HG03039 (cell line): ENCODE results near the gene PTGDR2.

ENCODE experiments used
- ATAC-seq: cut with Tn5 transposase; IDR thresholded peaks from one replicate; pipeline ENCODE4 v1.9.1; 2021; ENCODE audit warnings: mild to moderate bottlenecking, moderate library complexity; ENCODE audit not compliant: unreplicated experiment

PTGDR2 gene

GRCh38 chr11:60859616-60860250 lies 4.0 kb upstream of the PTGDR2 start:
- no peak for ATAC-seq

- ATAC-seq: no peak
Measured at GRCh38 chr11:60858731-60859464, 3.1 kb upstream of the PTGDR2 start.

DNA sequence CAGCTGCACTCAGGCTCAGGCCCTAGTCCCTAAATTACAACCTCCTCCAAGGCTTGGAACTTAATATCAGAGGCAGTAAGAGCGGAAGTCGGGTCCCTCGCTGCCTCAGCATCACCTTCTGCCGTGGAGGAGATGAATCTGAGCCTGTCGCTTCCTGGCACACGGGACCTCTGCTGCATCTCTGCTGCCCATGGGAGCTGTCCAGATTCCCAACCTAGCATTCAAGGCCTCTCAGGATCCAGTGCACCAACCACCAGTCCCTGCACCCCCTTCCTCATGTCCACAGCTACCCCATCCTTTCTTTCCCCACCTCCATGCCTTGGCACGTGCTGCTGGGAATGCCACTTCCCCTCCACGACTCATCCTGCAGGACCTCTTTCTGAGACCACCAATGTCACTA lies 2.5 kb upstream of the PTGDR2 start:
- no peak for ATAC-seq

DNA sequence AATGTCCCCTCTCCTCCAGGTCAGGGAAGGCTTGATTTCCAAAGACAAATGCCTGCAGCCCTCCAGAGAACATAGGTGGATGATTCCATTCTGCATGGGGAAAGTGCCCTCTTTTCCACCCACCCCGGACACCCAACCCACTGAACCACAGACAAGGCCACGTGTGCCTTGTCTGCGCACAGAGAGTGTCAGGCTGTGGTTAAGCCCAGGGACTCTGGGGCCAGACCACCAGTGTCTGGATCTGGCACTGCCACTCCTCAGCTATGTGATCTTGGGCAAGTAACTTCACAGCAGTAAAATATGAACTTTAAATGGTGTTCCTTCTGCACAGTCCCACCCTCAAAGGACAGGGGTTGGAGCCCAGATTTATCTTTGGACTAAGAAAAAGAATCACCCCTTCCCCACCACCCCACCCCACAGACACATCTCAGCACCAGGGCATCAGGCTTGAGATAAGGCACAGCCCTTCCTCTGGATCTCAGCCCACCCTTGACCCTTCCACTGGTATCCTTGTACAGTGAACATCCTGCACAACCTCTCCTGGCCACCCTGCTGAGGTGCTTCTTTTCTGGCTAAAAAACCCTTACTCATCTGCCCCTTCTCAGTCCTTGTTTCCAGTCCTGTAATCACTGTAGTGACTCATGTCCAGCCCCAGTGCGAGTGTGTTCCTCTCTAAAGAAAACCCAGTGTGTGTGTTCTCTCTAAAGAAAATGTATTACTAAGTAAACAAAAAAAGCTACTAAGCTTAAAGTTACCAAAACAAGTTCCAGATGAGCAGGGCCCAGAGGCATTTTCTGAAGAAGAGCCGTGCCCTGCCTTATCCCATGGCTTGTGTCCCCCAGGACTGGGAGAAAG lies 1.9 kb upstream of the PTGDR2 start:
- no peak for ATAC-seq

DNA sequence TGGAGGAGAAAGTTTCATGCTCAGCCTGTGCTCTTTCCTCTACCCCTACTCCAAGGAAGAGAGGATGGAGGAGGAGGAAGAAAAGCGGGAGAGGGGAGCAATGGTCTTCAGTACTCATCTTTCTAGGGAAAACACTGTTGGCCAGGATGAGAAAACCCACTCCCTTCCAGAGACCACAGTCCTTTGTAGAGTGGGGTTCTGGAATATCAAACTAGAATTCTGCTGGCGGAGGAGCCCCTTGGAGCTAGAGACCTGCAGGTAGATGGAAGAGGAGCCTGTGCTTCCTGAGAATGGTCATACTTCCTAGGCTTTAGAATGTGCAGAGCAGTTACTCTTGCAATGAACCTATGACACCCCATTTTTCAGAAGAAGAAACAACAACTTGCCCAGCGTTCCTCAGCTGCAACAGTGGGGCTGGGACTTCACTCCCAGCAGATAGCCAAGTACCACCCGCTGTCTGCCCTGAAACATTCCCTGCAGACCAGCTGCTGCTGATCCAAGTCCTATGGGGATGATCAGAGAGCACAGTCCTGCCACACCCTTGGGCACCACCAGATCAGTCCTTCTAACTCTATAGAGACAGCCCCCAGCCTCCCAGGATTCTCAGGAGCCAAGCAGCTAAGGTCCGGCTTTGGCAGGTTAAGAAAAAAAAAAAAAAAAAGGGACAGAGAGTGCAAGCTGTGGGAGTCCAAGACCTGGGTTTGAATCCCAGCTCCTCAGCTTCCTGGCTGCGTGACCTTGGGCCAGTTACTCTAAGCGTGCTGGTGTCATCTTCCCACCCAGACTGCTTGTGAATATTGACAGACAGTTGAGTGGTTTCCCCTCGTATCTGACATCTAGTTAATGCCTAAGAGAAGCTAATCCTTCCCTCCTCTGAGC lies 664 bp downstream of the PTGDR2 start:
- ATAC-seq: no peak

DNA sequence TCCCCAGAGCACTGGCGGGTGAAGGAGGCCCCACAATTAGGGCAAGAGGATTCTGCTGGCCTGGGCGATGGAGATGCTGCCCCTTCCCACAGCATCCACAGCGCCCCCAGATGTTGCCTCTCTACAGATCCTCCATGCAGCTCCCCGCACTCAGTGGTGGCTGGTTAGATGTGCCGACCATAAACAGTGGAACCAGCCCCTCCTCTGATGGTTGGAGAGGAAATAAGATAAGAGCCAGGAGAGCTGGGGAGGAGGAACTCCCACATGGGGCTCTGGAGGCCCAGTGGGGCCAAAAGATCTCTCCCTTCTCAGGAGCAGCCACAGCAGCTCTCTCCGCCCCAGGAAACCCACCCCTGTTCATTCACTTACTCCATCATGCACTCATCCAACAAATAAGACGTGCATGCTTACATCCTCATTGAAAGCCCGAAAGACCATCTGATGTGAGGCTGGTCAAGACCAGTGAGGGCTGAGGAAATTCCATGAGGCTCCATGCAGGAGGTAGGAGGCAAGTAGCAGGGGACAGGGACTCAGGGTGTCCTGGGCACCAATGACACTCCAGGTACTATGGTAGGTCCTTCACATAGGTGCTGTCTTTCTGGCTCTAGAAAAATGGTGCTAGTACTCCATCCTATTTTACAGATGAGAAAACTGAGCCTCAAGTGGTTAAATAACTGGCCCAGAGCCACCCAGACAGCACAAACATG lies 1.5 kb downstream of the PTGDR2 start:
- ATAC-seq: no peak

GRCh38 chr11:60852982-60853950 lies 2.5 kb downstream of the PTGDR2 start:
- no peak for ATAC-seq

DNA sequence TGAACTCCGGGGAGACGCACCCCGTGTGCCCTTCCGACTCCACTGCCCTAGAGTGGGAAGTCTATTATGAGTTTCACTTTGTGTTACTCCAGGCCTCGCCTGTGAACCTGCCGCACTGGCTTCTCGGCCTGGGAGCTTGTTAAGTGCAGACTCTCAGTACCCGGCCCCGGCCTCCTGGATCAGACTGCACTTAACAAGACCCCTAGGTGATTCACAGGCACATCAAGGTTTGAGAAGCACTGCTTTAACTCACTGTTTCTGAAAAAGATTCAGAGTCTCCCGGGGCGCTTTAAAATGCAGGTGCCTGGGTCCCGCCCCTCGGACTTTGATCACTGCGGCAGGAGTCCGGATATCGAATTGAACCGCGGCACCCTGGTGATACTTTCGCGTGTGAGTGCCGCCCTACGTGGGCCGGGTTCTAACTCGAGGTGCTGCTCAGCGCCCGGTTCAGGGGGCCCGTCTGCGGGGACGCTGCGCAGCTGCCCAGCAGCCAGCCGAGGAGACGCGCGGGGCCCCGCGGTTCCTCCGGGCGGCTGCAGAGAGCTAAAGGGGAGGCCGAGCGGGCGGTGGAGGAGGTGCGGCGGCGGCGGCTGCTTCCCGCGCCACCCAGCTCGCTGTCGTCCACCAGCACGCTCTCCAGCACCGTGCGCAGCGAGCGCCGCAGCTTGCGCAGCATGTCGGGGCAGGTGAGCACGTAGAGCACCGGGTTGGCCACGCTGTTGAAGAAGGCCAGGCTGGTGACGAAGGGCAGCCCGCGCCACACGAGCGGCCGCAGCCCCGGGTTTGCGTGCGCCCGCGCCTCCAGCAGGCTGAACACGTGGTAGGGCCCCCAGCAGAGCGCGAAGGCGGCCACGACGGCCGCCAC lies 3.4 kb downstream of the PTGDR2 start:
- ATAC-seq: no peak

GRCh38 chr11:60851327-60852104 lies 4.2 kb downstream of the PTGDR2 start:
- ATAC-seq: no peak

DNA sequence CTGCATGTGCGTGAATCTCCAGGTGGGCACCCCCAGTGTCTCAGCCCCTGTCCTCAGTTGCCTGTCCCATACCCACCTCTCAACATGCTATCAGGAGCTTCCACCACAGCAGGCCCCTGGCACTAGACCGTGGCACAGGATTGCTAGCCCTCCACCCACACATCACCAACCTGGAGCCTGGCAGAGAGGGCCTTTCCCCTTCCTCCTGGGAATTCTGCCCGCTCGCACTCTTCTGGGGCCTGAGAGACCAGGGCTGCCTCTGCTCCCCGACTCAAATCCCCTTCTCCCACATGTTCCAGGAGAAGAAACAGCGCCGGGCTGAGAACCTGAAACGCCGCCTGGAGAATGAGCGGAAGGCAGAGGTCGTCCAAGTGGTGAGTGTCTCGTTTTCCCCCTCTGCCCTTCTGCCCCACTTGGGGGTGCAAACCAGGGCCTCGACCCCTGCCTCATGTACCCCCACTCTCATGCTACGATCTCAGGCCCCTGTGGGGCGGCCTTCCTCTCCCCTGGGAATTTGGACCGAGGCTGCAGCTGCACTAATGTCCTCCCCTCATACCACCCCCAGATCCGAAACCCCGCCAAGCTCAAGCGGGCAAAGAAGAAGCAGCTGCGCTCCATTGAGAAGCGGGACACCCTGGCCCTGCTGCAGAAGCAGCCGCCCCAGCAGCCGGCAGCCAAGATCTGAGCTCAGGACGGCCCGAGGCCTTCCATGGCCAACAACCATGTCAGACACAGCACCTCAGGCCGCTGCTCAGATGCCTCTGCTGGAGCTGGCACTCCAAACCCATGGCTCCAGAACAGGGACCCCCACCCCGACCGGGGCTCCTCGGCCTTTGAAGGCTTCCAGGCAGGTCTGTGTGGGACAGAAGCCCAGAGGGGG lies 5.9 kb downstream of the PTGDR2 start:
- ATAC-seq: no peak

GRCh38 chr11:60848714-60849151 lies 7.0 kb downstream of the PTGDR2 start:
- no peak for ATAC-seq

DNA sequence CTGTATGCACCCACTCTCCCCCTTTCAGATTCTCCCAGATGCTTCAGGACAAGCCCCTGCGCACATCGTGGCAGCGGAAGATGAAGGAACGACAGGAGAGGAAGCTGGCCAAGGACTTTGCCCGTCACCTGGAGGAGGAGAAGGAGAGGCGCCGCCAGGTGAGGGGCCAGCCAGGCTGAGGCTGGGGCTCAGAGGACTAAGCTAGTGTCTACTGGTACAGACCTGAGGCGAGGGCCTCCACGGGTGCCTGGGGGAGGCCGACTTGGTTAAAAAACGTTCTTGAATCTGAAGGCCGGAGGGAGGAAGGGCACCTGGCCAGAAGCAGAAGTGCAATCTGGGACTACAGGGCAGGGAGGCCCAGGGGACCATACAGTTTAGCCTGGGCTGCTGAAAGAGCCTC lies 7.9 kb downstream of the PTGDR2 start:
- no peak for ATAC-seq

DNA sequence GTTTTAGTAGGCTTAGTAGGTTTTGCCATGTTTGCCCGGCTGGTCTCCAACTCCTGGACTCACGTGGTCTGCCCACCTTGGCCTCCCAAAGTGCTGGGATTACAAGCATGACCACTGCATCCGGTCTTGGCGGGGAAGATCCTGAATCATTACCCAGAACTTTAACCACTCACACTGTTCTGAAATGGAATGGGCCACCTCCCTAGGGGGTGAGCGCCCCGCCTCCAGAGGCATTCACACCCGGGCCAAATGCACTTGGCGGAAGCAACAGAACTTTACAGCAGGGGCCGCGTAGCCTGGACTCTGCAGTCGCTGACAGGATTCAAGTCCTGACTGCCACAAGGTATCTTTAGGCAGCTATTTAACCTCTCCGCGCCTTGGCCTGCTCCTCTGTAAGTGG lies 8.5 kb downstream of the PTGDR2 start:
- ATAC-seq: no peak

DNA sequence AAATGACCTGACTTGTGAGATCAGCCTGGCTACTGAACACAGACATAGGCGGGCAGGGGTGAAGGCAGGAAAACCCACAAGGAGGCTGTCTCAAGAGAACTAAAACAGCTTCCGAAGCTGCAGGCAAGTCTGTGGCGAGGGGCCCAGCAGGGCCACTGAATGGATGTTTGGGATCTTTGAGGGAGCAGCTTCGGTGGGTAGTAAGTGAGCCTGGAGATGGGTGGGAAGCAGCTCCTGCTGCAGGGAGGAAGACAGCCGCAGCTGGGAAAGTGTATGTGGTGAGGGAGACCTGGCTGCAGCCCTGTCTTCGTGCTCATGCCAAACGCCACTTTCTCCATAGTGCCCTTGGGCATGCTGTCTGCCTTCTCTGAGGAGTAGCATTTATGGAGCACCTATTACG lies 10.4 kb downstream of the PTGDR2 start:
- ATAC-seq: no peak

GRCh38 chr11:60844870-60845221 lies 10.9 kb downstream of the PTGDR2 start:
- no peak for ATAC-seq
